DND-41 (cell line): ENCODE measurements around the gene CDK15.

Source experiments
- ATAC-seq: fragments of 200-7000 bp; cut with Tn5 transposase; 3 replicates; pipeline ENCODE4 v1.9.1; 2021; ENCODE audit warnings: low read depth; ENCODE audit not compliant: insufficient read depth
- DNase-seq: peaks from one replicate; pipeline ENCODE4 v3.0.0-alpha.2; 2020
- H2AFZ ChIP-seq: 2 replicates; pipeline ENCODE4 v1.6.0; 2012; ENCODE audit warnings: low read depth, low read length
- H3K27ac ChIP-seq: 2 replicates; pipeline ENCODE4 v1.5.1; 2012; ENCODE audit warnings: low read length, inconsistent platforms
- H3K27me3 ChIP-seq: fragments of 200-600 bp; sonication (generic); 2 replicates; pipeline ENCODE4 v1.6.0; 2012; ENCODE audit warnings: low read length, mild to moderate bottlenecking, inconsistent platforms; ENCODE audit not compliant: insufficient read depth, poor library complexity
- H3K36me3 ChIP-seq: 2 replicates; pipeline ENCODE4 v1.5.1; 2012; ENCODE audit warnings: low read length, inconsistent platforms; ENCODE audit not compliant: insufficient read depth
- H3K4me1 ChIP-seq: 2 replicates; pipeline ENCODE4 v1.5.1; 2012; ENCODE audit warnings: mild to moderate bottlenecking, low read length; ENCODE audit not compliant: insufficient read depth
- H3K4me2 ChIP-seq: 2 replicates; pipeline ENCODE4 v1.6.0; 2012; ENCODE audit warnings: mild to moderate bottlenecking, moderate library complexity, low read length, inconsistent platforms; ENCODE audit not compliant: insufficient read depth
- H3K4me3 ChIP-seq, 2 experiments: fragments of 200-600 bp in 1 of 2; shearing (Covaris generic) in 1 of 2; 2 replicates each; pipeline ENCODE4 v1.5.1; 2012 to 2016; ENCODE audit warnings: inconsistent platforms in 2 of 2, low read length in 2 of 2, mild to moderate bottlenecking in 2 of 2, low read depth in 1 of 2, moderate library complexity in 1 of 2
- H3K79me2 ChIP-seq: 2 replicates; pipeline ENCODE4 v1.6.0; 2012; ENCODE audit warnings: low read length, inconsistent platforms; ENCODE audit not compliant: insufficient read depth
- H3K9ac ChIP-seq: 2 replicates; pipeline ENCODE4 v1.6.0; 2012; ENCODE audit warnings: low read depth, mild to moderate bottlenecking, inconsistent platforms, low read length, moderate library complexity
- H3K9me3 ChIP-seq: 2 replicates; pipeline ENCODE4 v1.5.1; 2012; ENCODE audit warnings: low read length, moderate library complexity, mild to moderate bottlenecking, inconsistent platforms; ENCODE audit not compliant: insufficient read depth, severe bottlenecking
- H4K20me1 ChIP-seq: 2 replicates; pipeline ENCODE4 v1.6.0; 2012; ENCODE audit warnings: low read length; ENCODE audit not compliant: insufficient read depth
- CTCF ChIP-seq: IDR thresholded peaks from 2 replicates; pipeline ENCODE4 v1.5.1; 2012; ENCODE audit warnings: borderline replicate concordance, low read length, moderate library complexity, mild to moderate bottlenecking; ENCODE audit not compliant: poor library complexity, severe bottlenecking; ENCODE audit errors: extremely low read depth
- EZH2 ChIP-seq: IDR thresholded peaks from 3 replicates; pipeline ENCODE4 v1.6.1; 2012; ENCODE audit warnings: borderline replicate concordance, low read depth, mild to moderate bottlenecking, moderate library complexity, low read length, inconsistent platforms; ENCODE audit not compliant: severe bottlenecking

CDK15 gene

GRCh38 chr2:201769666-201770373 lies 36.5 kb upstream of the CDK15 start:
- no peaks in the 10 kb centered on the region for H3K4me1 ChIP-seq
- H3K9ac ChIP-seq, result no peak overlapping the region
- H4K20me1 ChIP-seq, result no peaks in the 10 kb centered on the region
- TF ChIP-seq EZH2, result no peak
- TF ChIP-seq CTCF, result no peak
- no peak overlapping the region for H3K4me2 ChIP-seq
- H3K36me3 ChIP-seq, result no peaks in the 10 kb centered on the region
- DNase-seq, result no peak
- H3K27me3 ChIP-seq, result no peaks in the 10 kb centered on the region
- H3K79me2 ChIP-seq, result no peaks in the 10 kb centered on the region
- H3K27ac ChIP-seq, result no peak overlapping the region
- ATAC-seq, result no peak
- H2AFZ ChIP-seq, result no peak overlapping the region
- H3K4me3 ChIP-seq, result no peak overlapping the region
- H3K9me3 ChIP-seq, result no peaks in the 10 kb centered on the region

GRCh38 chr2:201773990-201774389 lies 32.3 kb upstream of the CDK15 start:
- ATAC-seq (no peak), DNase-seq (no peak)
- Histone ChIP-seq H3K4me2 (no peak overlapping the region), H3K27ac (no peak overlapping the region), H3K4me1 (peaks cover 3% of the 10 kb centered on the region; the same call in 1 of the 2 replicates), H2AFZ (no peak overlapping the region), H3K4me3 (no peak overlapping the region), H3K27me3 (no peaks in the 10 kb centered on the region), H3K36me3 (no peaks in the 10 kb centered on the region), H3K79me2 (peaks cover 3% of the 10 kb centered on the region; the same call in 1 of the 2 replicates), H3K9me3 (no peaks in the 10 kb centered on the region), H4K20me1 (no peaks in the 10 kb centered on the region; the same call in 1 of the 2 replicates), H3K9ac (no peak overlapping the region)
- TF ChIP-seq CTCF (no peak), EZH2 (no peak)

GRCh38 chr2:201774546-201774945 lies 31.8 kb upstream of the CDK15 start:
- H3K4me1 ChIP-seq, result peaks cover 9% of the 10 kb centered on the region
- no peak overlapping the region for H2AFZ ChIP-seq
- no peaks in the 10 kb centered on the region for H3K9me3 ChIP-seq
- DNase-seq (no peak), ATAC-seq (no peak)
- TF ChIP-seq EZH2, result no peak
- no peak for TF ChIP-seq CTCF
- H3K27ac ChIP-seq, result no peak overlapping the region
- H4K20me1 ChIP-seq, result no peaks in the 10 kb centered on the region; the same call in 1 of the 2 replicates
- H3K36me3 ChIP-seq, result no peaks in the 10 kb centered on the region
- no peak overlapping the region for H3K9ac ChIP-seq
- H3K4me2 ChIP-seq, result no peak overlapping the region
- no peaks in the 10 kb centered on the region for H3K27me3 ChIP-seq
- no peak overlapping the region for H3K4me3 ChIP-seq
- H3K79me2 ChIP-seq, result peaks cover 3% of the 10 kb centered on the region; the same call in 1 of the 2 replicates
